ENCODE results near the gene SH3RF3. TPM values are rescaled to one million over a fixed set of nuclear protein-coding genes. Genes with fewer than 3 reads are reported as not detected.

Gene SH3RF3
- total RNA-seq, 2 donors from 2014 or later: 8.0 to 8.8 TPM

- H3K4me1 ChIP-seq: no peaks in the 10 kb centered on the region
- no peak for TF ChIP-seq CTCF (IDR thresholded peaks at IDR 0.05)
- H3K27ac ChIP-seq: no peak overlapping the region
- no peak overlapping the region for H3K4me3 ChIP-seq
- no peaks in the 10 kb centered on the region for H3K36me3 ChIP-seq
- no peaks in the 10 kb centered on the region for H3K9me3 ChIP-seq
- no peak for DNase-seq (ENCODE audit: low spot score)
- H3K27me3 ChIP-seq: no peaks in the 10 kb centered on the region
These were observed 282.8 kb downstream of the SH3RF3 start for GRCh38 chr2:109411640-109412325.

GRCh38 chr2:109415581-109416013, 286.6 kb downstream of the SH3RF3 start:
- H3K27ac ChIP-seq: no peak overlapping the region
- no peaks in the 10 kb centered on the region for H3K4me1 ChIP-seq
- H3K27me3 ChIP-seq: no peaks in the 10 kb centered on the region
- TF ChIP-seq CTCF (IDR thresholded peaks at IDR 0.05): no peak
- DNase-seq (ENCODE audit: low spot score): no peak
- H3K9me3 ChIP-seq: no peaks in the 10 kb centered on the region
- H3K36me3 ChIP-seq: no peaks in the 10 kb centered on the region
- no peak overlapping the region for H3K4me3 ChIP-seq

- DNase-seq (ENCODE audit: low spot score): no peak
- Histone ChIP-seq H3K27me3 (no peaks in the 10 kb centered on the region), H3K4me1 (no peaks in the 10 kb centered on the region), H3K4me3 (no peak overlapping the region), H3K36me3 (no peaks in the 10 kb centered on the region), H3K9me3 (no peaks in the 10 kb centered on the region), H3K27ac (no peak overlapping the region)
- no peak for TF ChIP-seq CTCF (IDR thresholded peaks at IDR 0.05)
These were observed 288.8 kb downstream of the SH3RF3 start for GRCh38 chr2:109417701-109418335.

- H3K36me3 ChIP-seq: no peaks in the 10 kb centered on the region
- H3K27ac ChIP-seq: no peak overlapping the region
- H3K9me3 ChIP-seq: no peaks in the 10 kb centered on the region
- no peaks in the 10 kb centered on the region for H3K27me3 ChIP-seq
- H3K4me3 ChIP-seq: no peak overlapping the region
- no peak for DNase-seq (ENCODE audit: low spot score)
- no peak for TF ChIP-seq CTCF (IDR thresholded peaks at IDR 0.05)
- no peaks in the 10 kb centered on the region for H3K4me1 ChIP-seq
These were observed 289.7 kb downstream of the SH3RF3 start for GRCh38 chr2:109418716-109419115.

- no peak for TF ChIP-seq CTCF (IDR thresholded peaks at IDR 0.05)
- DNase-seq (ENCODE audit: low spot score): no peak
- H3K27ac ChIP-seq: no peak overlapping the region
These were observed 290.3 kb downstream of the SH3RF3 start for GRCh38 chr2:109419171-109419756.

More at GRCh38 chr2:109419171-109419756, 290.3 kb downstream of the SH3RF3 start:
- Histone ChIP-seq H3K4me1 (no peaks in the 10 kb centered on the region), H3K27me3 (no peaks in the 10 kb centered on the region), H3K36me3 (no peaks in the 10 kb centered on the region), H3K9me3 (no peaks in the 10 kb centered on the region), H3K4me3 (no peak overlapping the region)
